Chondrocyte (in vitro differentiated cells): ENCODE data around the gene PRTN3. TPM values are rescaled to one million over a fixed set of nuclear protein-coding genes. Genes with fewer than 3 reads are reported as not detected.

Source experiments
- DNase-seq: peaks from one replicate; pipeline ENCODE4 v3.0.0; 2021; ENCODE audit warnings: mixed read lengths, low spot score
- H3K27ac Mint-ChIP-seq: one replicate; pipeline ENCODE4 v1.8.0; 2021; ENCODE audit warnings: mild to moderate bottlenecking, moderate library complexity, mixed read lengths; ENCODE audit not compliant: unreplicated experiment
- H3K27me3 Mint-ChIP-seq: 2 replicates; pipeline ENCODE4 v1.8.0; 2021; ENCODE audit warnings: low read depth, mixed read lengths
- H3K36me3 Mint-ChIP-seq: 2 replicates; pipeline ENCODE4 v1.8.0; 2021; ENCODE audit warnings: low read depth, mixed read lengths
- H3K4me1 Mint-ChIP-seq: 2 replicates; pipeline ENCODE4 v1.8.0; 2021; ENCODE audit warnings: low read depth, mild to moderate bottlenecking, mixed read lengths
- H3K4me3 Mint-ChIP-seq: one replicate; pipeline ENCODE4 v1.8.0; 2021; ENCODE audit warnings: mild to moderate bottlenecking, moderate library complexity, mixed read lengths; ENCODE audit not compliant: unreplicated experiment
- H3K9me3 Mint-ChIP-seq: 2 replicates; pipeline ENCODE4 v1.8.0; 2021; ENCODE audit warnings: low read depth, mixed read lengths
- CTCF ChIP-seq: fragments of 200-600 bp; sonication (generic); IDR thresholded peaks from 2 replicates; pipeline ENCODE4 v1.5.0; 2021; ENCODE audit warnings: antibody characterized with exemption, mild to moderate bottlenecking, moderate library complexity
- total RNA-seq: library from RNA; stranded (reverse); gene quantifications from 3 replicates; pipeline ENCODE4 v1.2.1, GENCODE V29; 2021

PRTN3 gene
- total RNA-seq, 1 donor from 2014 or later, result not detected

- Mint-ChIP-seq H3K36me3 (peaks cover 4% of the 10 kb centered on the region), H3K4me3 (no peak overlapping the region), H3K4me1 (peaks cover 22% of the 10 kb centered on the region), H3K9me3 (no peaks in the 10 kb centered on the region), H3K27me3 (no peaks in the 10 kb centered on the region), H3K27ac (no peak overlapping the region)
- peak; percentile 87 for DNase-seq
- TF ChIP-seq CTCF, result no peak
Measured at GRCh38 chr19:795073-795611, 45.7 kb upstream of the PRTN3 start.

GRCh38 chr19:795691-796581 is 44.9 kb upstream of the PRTN3 start:
- no peaks in the 10 kb centered on the region for H3K9me3 Mint-ChIP-seq
- peak overlapping the region; percentile 4 for H3K4me3 Mint-ChIP-seq
- DNase-seq, result peak; percentile 74
- no peaks in the 10 kb centered on the region for H3K27me3 Mint-ChIP-seq
- H3K27ac Mint-ChIP-seq, result no peak overlapping the region
- peaks cover 29% of the 10 kb centered on the region for H3K4me1 Mint-ChIP-seq
- TF ChIP-seq CTCF, result no peak
- H3K36me3 Mint-ChIP-seq, result peaks cover 8% of the 10 kb centered on the region

- Mint-ChIP-seq H3K36me3 (peaks cover 10% of the 10 kb centered on the region), H3K4me1 (peaks cover 32% of the 10 kb centered on the region), H3K27ac (peak within 1 kb of the TSS; percentile 96), H3K9me3 (no peaks in the 10 kb centered on the region), H3K27me3 (no peaks in the 10 kb centered on the region), H3K4me3 (peak within 1 kb of the TSS; percentile 90)
- TF ChIP-seq CTCF, result no peak
- DNase-seq, result peak; percentile 100
Measured at GRCh38 chr19:796692-797527, 43.9 kb upstream of the PRTN3 start, which contains the start of gene PTBP1. PTBP1 (plus strand) TSS chr19:797452; CDS start chr19:797498, 46 bp downstream.

GRCh38 chr19:797528-798414 is 43.0 kb upstream of the PRTN3 start:
- Mint-ChIP-seq H3K4me3 (peak overlapping the region; percentile 81), H3K9me3 (no peaks in the 10 kb centered on the region), H3K36me3 (peaks cover 10% of the 10 kb centered on the region), H3K27ac (peak overlapping the region; percentile 72), H3K4me1 (peaks cover 38% of the 10 kb centered on the region), H3K27me3 (no peaks in the 10 kb centered on the region)
- TF ChIP-seq CTCF, result no peak
- DNase-seq, result peak; percentile 95
